Measurements from ENCODE around the gene PROK1.
"Not testable (repeated sequence)": the region's sequence is repeated elsewhere in the genome, so short reads cannot be mapped to it uniquely, and the experiment has no call there.

PROK1 gene, protein sequence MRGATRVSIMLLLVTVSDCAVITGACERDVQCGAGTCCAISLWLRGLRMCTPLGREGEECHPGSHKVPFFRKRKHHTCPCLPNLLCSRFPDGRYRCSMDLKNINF

DNA sequence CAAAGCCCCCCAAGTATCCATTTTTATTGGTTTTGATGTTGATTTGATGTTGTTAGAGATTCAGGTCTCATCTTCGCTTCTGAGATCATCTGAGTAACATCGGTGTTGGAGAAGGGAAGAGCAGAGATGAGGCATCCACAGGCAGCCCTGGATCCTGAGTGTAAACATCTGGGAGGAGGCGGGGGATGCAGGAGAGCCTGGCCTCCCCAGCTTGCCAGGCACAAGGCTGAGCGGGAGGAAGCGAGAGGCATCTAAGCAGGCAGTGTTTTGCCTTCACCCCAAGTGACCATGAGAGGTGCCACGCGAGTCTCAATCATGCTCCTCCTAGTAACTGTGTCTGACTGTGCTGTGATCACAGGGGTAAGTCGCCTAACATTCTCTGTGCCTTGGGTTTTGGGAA is at the start of gene PROK1:
Gene PROK1 (plus strand): TSS at position 221 of the 400 bp plus-strand sequence. CDS start 68 bp downstream, at position 289.
- Mint-ChIP-seq H3K4me1 (no peaks in the 10 kb centered on the region), H3K27ac (no peak within 1 kb of the TSS), H3K4me3 (no peak within 1 kb of the TSS), H3K36me3 (no peaks in the 10 kb centered on the region), H3K9me3 (no peaks in the 10 kb centered on the region), H3K27me3 (peaks cover 42% of the 10 kb centered on the region)
- CTCF ChIA-PET: interaction anchor here (1.1 kb wide), 2 partner anchors 9 to 249 kb away, joined by 3 to 4 read pairs; no protein-coding TSS in a partner anchor
- DNase-seq: no peak

GRCh38 chr1:110403805-110404204 is 47.1 kb upstream of the PROK1 start:
- H3K27me3 Mint-ChIP-seq: no peaks in the 10 kb centered on the region
- H3K27ac Mint-ChIP-seq: no peak overlapping the region
- peaks cover 28% of the 10 kb centered on the region for H3K4me1 Mint-ChIP-seq
- peaks cover 23% of the 10 kb centered on the region for H3K36me3 Mint-ChIP-seq
- no peak for DNase-seq
- H3K9me3 Mint-ChIP-seq: no peaks in the 10 kb centered on the region
- CTCF ChIA-PET: interaction anchor here (0.9 kb wide), 1 partner anchor 56 kb away, joined by 4 read pairs; no protein-coding TSS in a partner anchor
- H3K4me3 Mint-ChIP-seq: no peak overlapping the region

GRCh38 chr1:110404401-110404800 is 46.5 kb upstream of the PROK1 start:
- H3K27me3 Mint-ChIP-seq: no peaks in the 10 kb centered on the region
- no peak overlapping the region for H3K4me3 Mint-ChIP-seq
- no peaks in the 10 kb centered on the region for H3K9me3 Mint-ChIP-seq
- peaks cover 33% of the 10 kb centered on the region for H3K4me1 Mint-ChIP-seq
- H3K36me3 Mint-ChIP-seq: peaks cover 22% of the 10 kb centered on the region
- DNase-seq: no peak
- CTCF ChIA-PET: interaction anchor here (0.9 kb wide), 1 partner anchor 55 kb away, joined by 4 read pairs; no protein-coding TSS in a partner anchor
- H3K27ac Mint-ChIP-seq: no peak overlapping the region

GRCh38 chr1:110406407-110406806 is 44.5 kb upstream of the PROK1 start:
- H3K27me3 Mint-ChIP-seq, H3K9me3 Mint-ChIP-seq, DNase-seq: not testable (repeated sequence)
- Mint-ChIP-seq H3K27ac (peak overlapping the region; percentile 99), H3K36me3 (peaks cover 16% of the 10 kb centered on the region), H3K4me3 (peak overlapping the region; percentile 99), H3K4me1 (peaks cover 33% of the 10 kb centered on the region)
- CTCF ChIA-PET: interaction anchor here (0.6 to 3.2 kb wide), 3 partner anchors 14 to 203 kb away, joined by 3 to 14 read pairs (median 3); no protein-coding TSS in a partner anchor

DNA sequence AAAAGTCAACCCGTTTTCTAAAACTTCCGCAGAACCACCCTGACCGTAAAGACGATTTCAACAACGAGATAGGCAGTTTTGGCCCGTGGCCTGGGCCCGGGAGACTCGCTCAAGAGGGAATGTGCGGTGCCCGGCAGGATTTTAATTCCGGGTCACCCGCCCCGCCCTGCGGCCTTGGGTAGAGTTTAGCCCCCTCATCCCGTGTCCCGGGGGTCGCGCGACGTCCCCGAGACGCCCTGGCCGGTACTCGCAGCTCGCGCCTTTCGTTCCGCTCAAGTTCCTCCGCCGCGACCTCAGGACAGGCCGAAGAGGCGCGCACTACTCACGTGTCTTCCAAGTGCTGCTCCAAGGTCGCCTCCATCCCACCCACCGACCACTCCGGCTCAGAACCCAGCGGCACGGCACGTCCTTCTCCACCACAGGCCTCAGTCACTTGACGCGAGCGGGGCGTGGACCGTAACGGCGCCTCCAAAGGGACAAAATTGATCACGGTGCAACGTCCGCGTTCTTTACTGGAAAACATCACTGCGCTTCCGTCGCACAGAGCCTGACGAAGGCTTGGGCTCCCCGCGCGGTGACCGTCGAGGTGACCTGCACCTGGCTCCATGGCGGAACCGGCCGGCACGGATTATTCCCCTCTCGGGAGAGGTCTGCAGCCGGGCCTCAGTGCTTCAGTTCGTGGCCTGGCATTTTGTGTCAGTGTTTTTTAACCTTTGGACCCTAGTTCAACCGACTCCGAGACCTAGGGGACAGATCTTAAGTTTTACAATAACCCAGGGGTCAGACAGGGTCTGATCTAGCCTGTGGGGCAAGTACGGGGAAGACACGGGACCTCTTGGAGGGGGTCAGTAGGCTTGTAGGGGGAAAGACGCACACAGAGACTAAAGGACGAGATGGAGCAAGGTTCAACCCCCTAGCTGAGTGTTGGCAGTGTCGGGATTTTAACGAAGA is 43.4 kb upstream of the PROK1 start, which contains the start of gene LAMTOR5:
Gene LAMTOR5 (minus strand): TSS at position 435 of the 951 bp plus-strand sequence. CDS start 74 bp downstream, at position 361.
- CTCF ChIA-PET: interaction anchor here (1.0 to 6.6 kb wide), 6 partner anchors 53 to 211 kb away, joined by 3 to 88 read pairs (median 10); no protein-coding TSS in a partner anchor
- peak; percentile 96 for DNase-seq
- no peaks in the 10 kb centered on the region for H3K9me3 Mint-ChIP-seq
- H3K4me1 Mint-ChIP-seq: peaks cover 33% of the 10 kb centered on the region
- peaks cover 16% of the 10 kb centered on the region for H3K36me3 Mint-ChIP-seq
- H3K4me3 Mint-ChIP-seq: peak within 1 kb of the TSS; percentile 99
- H3K27ac Mint-ChIP-seq: peak within 1 kb of the TSS; percentile 99
- H3K27me3 Mint-ChIP-seq: no peaks in the 10 kb centered on the region

DNA sequence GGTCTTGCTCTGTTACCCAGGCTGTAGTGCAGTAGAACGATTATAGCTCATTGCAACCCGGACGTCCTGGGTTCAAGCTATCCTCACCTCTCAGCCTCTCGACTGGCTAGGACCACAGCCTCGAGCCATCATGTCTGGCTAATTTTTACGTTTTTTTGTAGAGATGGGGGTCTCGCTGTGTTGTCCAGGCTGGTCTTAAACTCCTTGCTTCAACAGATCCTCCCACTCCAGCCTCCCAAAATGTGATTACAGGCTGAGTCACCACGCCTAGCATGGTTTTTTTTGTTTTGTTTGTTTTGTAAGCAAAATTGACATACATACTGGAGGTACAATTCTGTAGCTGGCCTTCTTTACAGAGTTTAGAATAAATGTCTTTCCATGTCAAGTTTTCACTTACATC is 42.5 kb upstream of the PROK1 start:
- Mint-ChIP-seq H3K27ac (peak overlapping the region; percentile 99), H3K27me3 (no peaks in the 10 kb centered on the region), H3K36me3 (peaks cover 16% of the 10 kb centered on the region), H3K4me3 (peak overlapping the region; percentile 99), H3K4me1 (peaks cover 33% of the 10 kb centered on the region), H3K9me3 (no peaks in the 10 kb centered on the region)
- DNase-seq: no peak
- CTCF ChIA-PET: interaction anchor here (1.0 to 6.6 kb wide), 6 partner anchors 52 to 212 kb away, joined by 3 to 88 read pairs (median 10); no protein-coding TSS in a partner anchor

DNA sequence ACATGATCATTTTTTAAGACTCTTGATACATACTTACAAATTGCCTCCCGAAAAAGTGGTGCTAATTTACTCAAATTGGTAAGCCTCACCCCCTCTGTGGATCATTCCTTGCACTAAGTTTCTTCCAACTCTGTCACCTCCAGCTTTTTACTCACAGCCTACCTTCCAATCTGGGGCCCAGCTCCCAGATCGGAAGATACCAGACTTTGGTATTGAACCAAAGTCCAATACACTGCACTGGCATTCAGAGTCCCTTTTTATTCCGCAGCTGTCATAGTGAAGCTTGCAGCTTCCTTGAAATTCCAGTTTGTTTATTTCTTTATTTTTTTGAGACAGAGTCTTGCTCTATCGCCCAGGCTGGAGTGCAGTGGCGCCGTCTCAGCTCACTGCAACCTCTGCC is 41.6 kb upstream of the PROK1 start:
- DNase-seq: no peak
- Mint-ChIP-seq H3K27ac (no peak overlapping the region), H3K4me3 (peak overlapping the region; percentile 13), H3K27me3 (no peaks in the 10 kb centered on the region), H3K4me1 (peaks cover 32% of the 10 kb centered on the region), H3K36me3 (peaks cover 11% of the 10 kb centered on the region), H3K9me3 (no peaks in the 10 kb centered on the region)
- CTCF ChIA-PET: interaction anchor here (1.3 to 6.6 kb wide), 5 partner anchors 51 to 207 kb away, joined by 3 to 88 read pairs (median 13); no protein-coding TSS in a partner anchor

DNA sequence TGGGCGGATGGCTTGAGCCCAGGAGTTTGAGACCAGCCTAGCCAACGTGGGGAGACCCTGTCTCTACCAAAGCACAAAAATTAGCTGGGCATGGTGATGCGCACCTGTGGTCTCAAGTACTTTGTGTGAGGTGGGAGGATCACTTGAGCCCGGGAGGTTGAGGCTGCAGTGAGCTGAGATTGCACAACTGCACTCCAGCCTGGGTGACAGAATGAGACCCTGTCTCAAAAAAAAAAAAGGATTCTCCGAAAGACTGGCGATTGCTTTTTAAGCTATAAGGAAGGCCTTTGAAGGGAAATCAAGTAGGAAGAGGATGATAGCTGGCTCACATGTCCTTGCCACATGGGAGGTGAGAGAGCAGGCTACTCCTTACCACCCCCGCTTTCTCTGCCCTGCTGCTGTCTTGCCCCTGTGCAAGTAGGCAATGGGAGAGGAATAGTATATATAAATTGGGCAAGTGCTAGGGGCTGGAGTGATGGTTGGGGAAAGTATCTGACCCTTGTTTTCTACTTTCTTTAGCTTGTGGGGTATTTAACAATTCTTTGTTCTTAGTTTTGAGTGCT is 39.7 kb upstream of the PROK1 start:
- no peaks in the 10 kb centered on the region for H3K9me3 Mint-ChIP-seq
- DNase-seq: no peak
- peaks cover 25% of the 10 kb centered on the region for H3K4me1 Mint-ChIP-seq
- CTCF ChIA-PET: interaction anchor here (0.9 to 6.9 kb wide), 13 partner anchors 20 to 214 kb away, joined by 3 to 88 read pairs (median 10); partner anchors contain the start of gene KCNC4
- no peak overlapping the region for H3K4me3 Mint-ChIP-seq
- peaks cover 7% of the 10 kb centered on the region for H3K36me3 Mint-ChIP-seq
- no peak overlapping the region for H3K27ac Mint-ChIP-seq
- no peaks in the 10 kb centered on the region for H3K27me3 Mint-ChIP-seq

GRCh38 chr1:110412576-110412975 is 38.4 kb upstream of the PROK1 start:
- no peaks in the 10 kb centered on the region for H3K27me3 Mint-ChIP-seq
- peaks cover 17% of the 10 kb centered on the region for H3K4me1 Mint-ChIP-seq
- peaks cover under 1% of the 10 kb centered on the region for H3K36me3 Mint-ChIP-seq
- no peak overlapping the region for H3K27ac Mint-ChIP-seq
- CTCF ChIA-PET: interaction anchor here (0.6 to 6.9 kb wide), 18 partner anchors 8 to 368 kb away, joined by 3 to 88 read pairs (median 6); partner anchors contain the start of gene KCNC4
- H3K4me3 Mint-ChIP-seq: no peak overlapping the region
- H3K9me3 Mint-ChIP-seq: no peaks in the 10 kb centered on the region
- DNase-seq: peak; percentile 75

- not testable (repeated sequence) for H3K36me3 Mint-ChIP-seq, H3K27me3 Mint-ChIP-seq, H3K27ac Mint-ChIP-seq, H3K9me3 Mint-ChIP-seq, H3K4me3 Mint-ChIP-seq, DNase-seq
- peaks cover 12% of the 10 kb centered on the region for H3K4me1 Mint-ChIP-seq
- CTCF ChIA-PET: interaction anchor here (1.1 to 6.9 kb wide), 15 partner anchors 8 to 367 kb away, joined by 3 to 88 read pairs (median 7); partner anchors contain the start of gene KCNC4
Measured at GRCh38 chr1:110413045-110413444, 37.9 kb upstream of the PROK1 start.

- CTCF ChIA-PET: no interaction called here
- H3K4me3 Mint-ChIP-seq: no peak overlapping the region
Measured at GRCh38 chr1:110418729-110419128, 32.2 kb upstream of the PROK1 start.

GRCh38 chr1:110420023-110420662 is 30.8 kb upstream of the PROK1 start:
- CTCF ChIA-PET: interaction anchor here (1.0 to 1.1 kb wide), 2 partner anchors 8 to 76 kb away, joined by 4 read pairs; no protein-coding TSS in a partner anchor
- no peaks in the 10 kb centered on the region for H3K36me3 Mint-ChIP-seq
- peaks cover 4% of the 10 kb centered on the region for H3K4me1 Mint-ChIP-seq
- H3K9me3 Mint-ChIP-seq: no peaks in the 10 kb centered on the region
- peaks cover 20% of the 10 kb centered on the region for H3K27me3 Mint-ChIP-seq
- DNase-seq: no peak
- H3K27ac Mint-ChIP-seq: no peak overlapping the region
- no peak overlapping the region for H3K4me3 Mint-ChIP-seq

More at GRCh38 chr1:110418729-110419128, 32.2 kb upstream of the PROK1 start:
- Mint-ChIP-seq H3K27me3 (peaks cover 12% of the 10 kb centered on the region), H3K27ac (no peak overlapping the region), H3K36me3 (no peaks in the 10 kb centered on the region), H3K4me1 (peaks cover 4% of the 10 kb centered on the region), H3K9me3 (no peaks in the 10 kb centered on the region)
- no peak for DNase-seq
